Panc1 (cell line): ENCODE data around the gene FHL2. TPM values are rescaled to one million over a fixed set of nuclear protein-coding genes. Genes with fewer than 3 reads are reported as not detected.
A peak's percentile ranks its signal among the peaks of the same experiment; 100 is the strongest.

Source experiments
- ATAC-seq: fragments of 200-7000 bp; cut with Tn5 transposase; 2 replicates; pipeline ENCODE4 v1.9.1; 2020; ENCODE audit warnings: mild to moderate bottlenecking, moderate library complexity
- BruUV-seq: library from RNA; stranded (reverse); fragments of 400-500 nt; replicated peaks from 2 replicates; lab custom pipeline; 2021; lab: Mats Ljungman, UMichigan
- CTCF ChIA-PET: fragments of 300-600 bp; sonication (Branson Sonifier 250); formaldehyde crosslinking; loops from one replicate; lab custom pipeline; 2022; ENCODE audit warnings: antibody characterized with exemption; lab: Charles Lee
- POLR2A ChIA-PET: fragments of 300-600 bp; sonication (Branson Sonifier 250); formaldehyde crosslinking; loops from one replicate; lab custom pipeline; 2022; ENCODE audit warnings: antibody characterized with exemption; lab: Charles Lee
- DNase-seq: peaks from one replicate; pipeline ENCODE4 v3.0.0-alpha.2; 2010; ENCODE audit warnings: low read depth, low spot score
- H3K27ac ChIP-seq: 2 replicates; pipeline ENCODE4 v1.5.1; 2011; ENCODE audit warnings: mild to moderate bottlenecking, low read length, inconsistent platforms
- H3K27me3 ChIP-seq: fragments of 200-500 bp; sonication (Bioruptor generic); 2 replicates; pipeline ENCODE4 v1.6.0; 2014; ENCODE audit warnings: low read length, inconsistent platforms; ENCODE audit not compliant: control insufficient read depth, insufficient read depth
- H3K36me3 ChIP-seq: fragments of 200-500 bp; sonication (Bioruptor generic); 2 replicates; pipeline ENCODE4 v1.5.1; 2014; ENCODE audit warnings: inconsistent platforms, mild to moderate bottlenecking, low read length, moderate library complexity; ENCODE audit not compliant: control insufficient read depth, insufficient read depth
- H3K4me1 ChIP-seq: 2 replicates; pipeline ENCODE4 v1.5.1; 2011; ENCODE audit warnings: inconsistent platforms, mild to moderate bottlenecking, low read length, moderate library complexity; ENCODE audit not compliant: control insufficient read depth, insufficient read depth
- H3K4me3 ChIP-seq, 2 experiments: 2 replicates each; pipeline ENCODE4 v1.5.1; 2011 to 2012; ENCODE audit warnings: low read depth in 2 of 2, low read length in 2 of 2, mild to moderate bottlenecking in 2 of 2, inconsistent platforms in 1 of 2, moderate library complexity in 1 of 2
- H3K9me3 ChIP-seq: fragments of 200-500 bp; sonication (Bioruptor generic); 2 replicates; pipeline ENCODE4 v1.5.1; 2014; ENCODE audit warnings: low read depth, mild to moderate bottlenecking, inconsistent platforms, low read length, moderate library complexity; ENCODE audit not compliant: control insufficient read depth, insufficient read depth
- CTCF ChIP-seq: fragments of 450-650 bp; IDR thresholded peaks from 2 replicates; pipeline ENCODE4 v1.5.1; 2017; ENCODE audit warnings: mild to moderate bottlenecking
- POLR2AphosphoS5 ChIP-seq: IDR thresholded peaks from 2 replicates; pipeline ENCODE4 v1.6.1; 2012; ENCODE audit warnings: mild to moderate bottlenecking, low read depth, low read length, moderate library complexity
- REST ChIP-seq, 2 experiments: IDR thresholded peaks; 2 replicates each; pipeline ENCODE4 v1.6.1; 2011 to 2012; ENCODE audit warnings: low read depth in 2 of 2, control low read depth in 1 of 2, low read length in 1 of 2, mild to moderate bottlenecking in 1 of 2, moderate library complexity in 1 of 2; ENCODE audit not compliant: insufficient read depth in 1 of 2
- SIN3A ChIP-seq: IDR thresholded peaks from 2 replicates; pipeline ENCODE4 v1.6.1; 2012; ENCODE audit warnings: low read depth, mild to moderate bottlenecking, low read length, moderate library complexity, borderline replicate concordance; ENCODE audit not compliant: insufficient read depth
- TCF7L2 ChIP-seq: IDR thresholded peaks from 2 replicates; pipeline ENCODE4 v1.6.1; 2011; ENCODE audit warnings: mild to moderate bottlenecking, low read depth, low read length, inconsistent platforms
- in situ Hi-C: cut with HindIII; loops from 2 replicates; pipeline ENCODE4 v1.10.0; 2016; ENCODE audit warnings: low sequenced_read_pairs, low pct_unique_long_range_greater_than_20kb
- intact Hi-C: fragments of 100-400 bp; cut with micrococcal nuclease; formaldehyde crosslinking; loops from one replicate; pipeline ENCODE4 v1.10.0; 2022; ENCODE audit not compliant: unreplicated experiment
- total RNA-seq: library from RNA; stranded (reverse); gene quantifications from one replicate; pipeline ENCODE4 v1.2.1, GENCODE V29; 2021; ENCODE audit not compliant: unreplicated experiment

FHL2 gene
- total RNA-seq, 1 experiment from 2014 or later, result 378 TPM

GRCh38 chr2:105379741-105380186 is 19.1 kb downstream of the FHL2 start:
- DNase-seq (no peak), ATAC-seq (no peak)
- H3K36me3 ChIP-seq, result peaks cover 52% of the 10 kb centered on the region
- intact Hi-C loops, result no loop called here
- no peak overlapping the region for H3K4me3 ChIP-seq
- no peaks in the 10 kb centered on the region for H3K27me3 ChIP-seq
- H3K4me1 ChIP-seq, result peaks cover 99% of the 10 kb centered on the region
- no peaks in the 10 kb centered on the region for H3K9me3 ChIP-seq
- BruUV-seq, result TSS peak; percentile 9
- in situ Hi-C loops, result no loop called here
- TF ChIP-seq CTCF (no peak), SIN3A (no peak), POLR2AphosphoS5 (peak; percentile 10; the same call in 1 of the 2 replicates)
- ChIA-PET CTCF (no interaction called here), POLR2A (no interaction called here)
- peak overlapping the region; percentile 100 for H3K27ac ChIP-seq

GRCh38 chr2:105378921-105379383 is 19.9 kb downstream of the FHL2 start:
- Histone ChIP-seq H3K36me3 (peaks cover 48% of the 10 kb centered on the region), H3K27me3 (no peaks in the 10 kb centered on the region), H3K9me3 (no peaks in the 10 kb centered on the region), H3K4me1 (peaks cover 100% of the 10 kb centered on the region), H3K27ac (peak overlapping the region; percentile 100), H3K4me3 (no peak overlapping the region)
- ATAC-seq, result peak; percentile 14
- ChIA-PET CTCF (no interaction called here), POLR2A (no interaction called here)
- in situ Hi-C loops (no loop called here), intact Hi-C loops (no loop called here)
- TF ChIP-seq TCF7L2 (no peak), CTCF (no peak), SIN3A (no peak), REST (IDR thresholded peaks at IDR 0.05; ENCODE audit: insufficient read depth in 1 of 2, low read depth in 2 of 2, low read length in 1 of 2) (no peak), POLR2AphosphoS5 (peak; percentile 74)
- no TSS peak for BruUV-seq
- DNase-seq, result no peak
